Measurements from ENCODE around the gene SERPINE2.

SERPINE2 gene

GRCh38 chr2:224046752-224047151 is 7.7 kb upstream of the SERPINE2 start:
- H3K4me3 ChIP-seq (ENCODE audit: low read depth, low read length), result no peak overlapping the region

GRCh38 chr2:224042191-224042696 is 3.2 kb upstream of the SERPINE2 start:
- H3K4me3 ChIP-seq (ENCODE audit: low read depth, low read length), result no peak overlapping the region

GRCh38 chr2:224041554-224041953 is 2.5 kb upstream of the SERPINE2 start:
- H3K4me3 ChIP-seq (ENCODE audit: low read depth, low read length), result no peak overlapping the region

GRCh38 chr2:224040753-224041152 is 1.7 kb upstream of the SERPINE2 start:
- no peak overlapping the region for H3K4me3 ChIP-seq (ENCODE audit: low read depth, low read length)

DNA sequence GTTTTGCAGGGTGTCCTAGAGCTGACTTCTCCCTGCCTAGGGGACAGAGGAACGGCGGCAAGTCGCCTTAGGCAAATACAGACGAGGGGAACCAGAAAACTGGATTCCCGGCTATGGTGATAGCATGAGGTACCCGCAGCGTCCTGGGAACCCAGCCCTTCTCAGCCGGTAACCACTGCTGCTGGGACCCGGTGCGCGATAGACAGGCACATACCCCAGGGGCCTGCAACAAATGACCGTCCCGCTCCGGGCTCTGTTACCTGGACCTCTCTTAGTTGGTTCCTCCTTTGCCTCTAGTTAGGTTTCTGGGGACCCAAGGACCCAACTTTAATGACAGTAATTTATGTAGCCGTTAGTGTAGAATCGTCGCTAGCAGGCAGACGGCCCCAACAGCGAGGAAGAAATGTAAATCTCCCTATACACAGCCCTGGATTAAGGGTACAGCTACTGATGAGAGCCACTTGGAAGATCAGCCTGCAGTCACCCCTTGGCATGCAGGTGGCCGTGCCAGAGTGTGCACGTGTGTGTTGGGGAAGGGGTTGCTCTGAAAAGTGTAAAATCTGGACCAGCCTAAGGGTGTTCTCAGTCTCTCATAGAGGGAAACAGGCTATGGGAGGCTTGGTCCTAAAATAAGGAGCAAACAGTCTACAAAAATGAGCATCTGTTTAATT is 819 bp upstream of the SERPINE2 start:
- peak overlapping the region; percentile 67 for H3K4me3 ChIP-seq (ENCODE audit: low read depth, low read length)

GRCh38 chr2:224038830-224039079 is 331 bp downstream of the SERPINE2 start:
- peak overlapping the region; percentile 47 for H3K4me3 ChIP-seq (ENCODE audit: low read depth, low read length)

DNA sequence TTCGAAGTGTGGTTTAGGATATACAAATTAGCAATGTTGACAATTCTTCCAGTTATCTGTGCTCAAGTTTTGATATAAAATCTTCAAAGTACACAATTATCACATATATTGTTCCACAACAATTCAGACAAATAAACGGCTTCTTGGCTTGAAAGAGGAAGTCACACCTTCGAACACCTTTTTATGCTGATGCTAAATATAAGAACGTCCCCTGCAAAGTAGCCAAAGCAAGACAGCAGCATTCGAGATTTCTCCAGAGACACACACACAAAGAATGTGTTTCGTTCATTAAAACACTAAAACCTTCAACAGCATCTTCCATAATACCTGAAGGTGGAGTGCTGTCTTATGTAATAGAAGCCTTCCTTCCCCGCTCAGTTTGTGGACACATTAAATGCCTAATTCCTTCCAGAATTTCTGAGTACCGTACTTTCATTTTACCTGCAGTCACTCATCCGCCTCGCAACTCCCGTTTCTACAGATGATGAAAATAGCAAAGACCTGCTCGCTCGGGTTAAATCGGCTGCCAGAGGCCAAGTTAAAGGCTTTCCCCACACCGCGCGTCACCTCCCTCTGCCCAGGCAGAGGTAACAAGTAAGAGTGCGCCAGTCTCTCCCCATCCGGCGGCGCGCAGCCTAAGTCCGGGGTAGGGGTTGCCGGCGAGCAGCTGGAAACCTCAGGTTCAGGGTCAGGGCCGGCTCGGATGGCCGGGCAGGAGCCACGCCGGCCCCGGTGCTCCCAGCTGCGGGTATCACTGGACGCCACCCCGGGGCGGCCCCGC is 847 bp downstream of the SERPINE2 start:
- H3K4me3 ChIP-seq (ENCODE audit: low read depth, low read length), result peak overlapping the region; percentile 47

DNA sequence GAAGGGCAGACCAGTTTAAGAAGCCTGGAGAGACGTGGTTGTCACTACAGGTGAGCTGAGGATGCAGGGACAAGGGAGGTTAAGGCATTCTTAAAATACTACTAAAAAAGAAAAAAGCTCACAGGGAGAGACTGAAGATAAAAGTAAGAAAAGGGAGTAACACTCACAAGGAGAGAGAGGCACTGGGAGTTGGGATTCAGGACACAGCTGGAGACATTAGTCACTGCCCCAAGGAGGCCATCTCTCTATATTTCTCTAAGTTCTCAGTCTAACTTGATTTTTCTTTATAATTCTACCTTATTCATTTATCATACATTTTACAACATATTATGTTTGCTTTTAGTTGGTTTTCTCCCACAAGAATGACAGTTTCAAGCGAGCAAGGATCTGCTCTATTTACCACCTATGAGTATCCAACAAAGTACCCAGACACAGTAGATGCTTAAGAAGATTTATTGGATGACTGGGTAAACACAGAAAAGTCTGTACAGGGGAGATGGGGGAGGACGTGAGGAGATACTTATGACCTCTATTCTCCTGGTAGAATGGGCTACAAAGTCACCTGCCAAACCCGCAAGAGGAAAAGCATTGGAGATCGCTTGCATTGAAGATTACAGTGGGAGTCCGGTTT is 2.2 kb downstream of the SERPINE2 start:
- H3K4me3 ChIP-seq (ENCODE audit: low read depth, low read length), result no peak overlapping the region

- no peak overlapping the region for H3K4me3 ChIP-seq (ENCODE audit: low read depth, low read length)
These were observed 5.1 kb downstream of the SERPINE2 start for GRCh38 chr2:224034017-224034416.

DNA sequence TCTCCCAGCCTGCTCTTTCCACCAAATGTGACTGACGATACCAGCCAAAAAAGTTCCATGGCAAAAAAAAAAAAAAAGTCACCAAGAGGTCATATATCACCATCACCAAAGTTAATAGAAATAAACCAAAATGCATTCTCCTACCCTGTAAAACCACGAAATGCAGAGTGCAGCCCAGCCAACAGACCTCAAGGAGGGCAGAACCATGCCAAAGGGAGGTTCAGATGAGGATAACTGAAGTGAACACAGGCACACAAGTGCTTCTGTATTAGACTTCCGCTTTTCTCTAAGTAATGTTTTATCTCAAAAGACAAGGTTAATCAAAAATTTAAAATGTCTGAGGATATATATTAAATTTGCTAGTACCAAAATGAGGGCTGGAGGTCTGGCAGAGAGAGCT is 5.5 kb downstream of the SERPINE2 start:
- no peak overlapping the region for H3K4me3 ChIP-seq (ENCODE audit: low read depth, low read length)

GRCh38 chr2:224032283-224032682 is 6.8 kb downstream of the SERPINE2 start:
- H3K4me3 ChIP-seq (ENCODE audit: low read depth, low read length), result no peak overlapping the region

DNA sequence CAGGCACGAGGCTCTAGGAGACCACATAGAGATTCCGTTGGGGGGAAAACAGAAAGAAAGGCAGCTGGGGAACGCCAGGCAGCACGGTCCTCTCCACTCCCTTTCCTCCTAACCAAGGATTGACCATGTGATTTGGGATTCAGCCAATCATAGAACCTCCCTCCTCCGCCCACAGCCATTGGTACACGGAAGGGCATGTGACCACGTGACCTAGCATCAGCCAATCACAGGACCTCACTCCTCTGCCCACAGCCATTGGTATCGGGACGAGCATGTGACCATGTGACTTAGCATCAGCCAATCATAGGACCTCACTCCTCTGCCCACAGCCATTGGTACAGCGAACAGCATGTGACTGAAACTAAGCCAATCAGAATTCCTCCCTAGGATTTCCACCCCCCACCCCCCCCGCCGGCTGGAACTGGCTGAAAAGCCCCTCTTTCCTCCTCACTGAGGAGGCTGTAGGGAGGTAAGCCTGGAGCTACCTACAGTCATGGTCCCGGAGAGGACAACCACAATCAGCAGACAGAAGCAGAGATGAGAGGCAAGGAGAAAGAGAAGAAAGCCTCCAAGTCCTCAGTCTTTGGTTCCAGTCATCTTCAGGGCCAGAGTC is 7.6 kb downstream of the SERPINE2 start:
- H3K4me3 ChIP-seq (ENCODE audit: low read depth, low read length), result no peak overlapping the region

GRCh38 chr2:224030786-224031185 is 8.3 kb downstream of the SERPINE2 start:
- no peak overlapping the region for H3K4me3 ChIP-seq (ENCODE audit: low read depth, low read length)

- no peak overlapping the region for H3K4me3 ChIP-seq (ENCODE audit: low read depth, low read length)
These were observed 9.2 kb downstream of the SERPINE2 start for GRCh38 chr2:224029876-224030275.

GRCh38 chr2:224027931-224028330 is 11.2 kb downstream of the SERPINE2 start:
- H3K4me3 ChIP-seq (ENCODE audit: low read depth, low read length), result no peak overlapping the region

- no peak overlapping the region for H3K4me3 ChIP-seq (ENCODE audit: low read depth, low read length)
These were observed 12.0 kb downstream of the SERPINE2 start for GRCh38 chr2:224027070-224027469.

DNA sequence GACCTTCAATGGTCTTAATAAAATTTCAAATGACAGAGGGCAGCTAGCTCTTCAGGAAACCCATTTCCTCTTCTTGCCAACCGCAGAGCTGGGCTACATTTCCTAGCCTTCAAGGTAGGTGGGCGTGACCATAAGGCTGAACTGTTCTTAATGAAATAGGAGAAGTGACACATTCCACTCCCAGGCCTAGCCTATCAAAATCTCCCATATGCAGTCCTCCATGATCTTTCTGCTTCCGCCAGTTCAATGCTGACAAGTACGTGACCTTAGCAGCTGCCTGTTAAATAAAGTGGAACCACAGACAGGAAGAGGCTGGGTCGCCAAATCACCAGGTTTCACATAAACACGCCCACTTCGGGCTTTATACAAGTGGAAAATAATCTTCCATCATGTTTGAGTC is 13.2 kb downstream of the SERPINE2 start:
- H3K4me3 ChIP-seq (ENCODE audit: low read depth, low read length), result no peak overlapping the region

DNA sequence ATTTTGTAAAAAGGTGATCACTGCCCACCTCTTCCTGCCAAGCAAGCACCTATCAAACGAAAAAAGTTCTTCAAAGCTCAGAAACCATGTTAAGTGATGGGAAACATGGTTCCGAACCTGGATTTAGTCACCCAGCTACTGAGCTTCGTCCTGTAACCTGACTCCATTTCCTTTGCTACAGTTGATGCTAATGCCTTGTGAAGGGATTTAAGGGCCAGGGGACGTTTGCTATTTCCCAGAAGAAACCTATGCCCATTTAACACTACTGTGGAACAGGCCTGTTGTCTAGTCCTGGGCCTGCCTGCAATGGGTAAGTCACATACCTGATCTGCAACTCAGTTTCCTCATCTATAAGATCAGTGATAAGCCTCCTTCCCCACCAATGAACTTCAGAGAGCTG is 14.8 kb downstream of the SERPINE2 start:
- H3K4me3 ChIP-seq (ENCODE audit: low read depth, low read length), result no peak overlapping the region

GRCh38 chr2:224023188-224023587 is 15.9 kb downstream of the SERPINE2 start:
- no peak overlapping the region for H3K4me3 ChIP-seq (ENCODE audit: low read depth, low read length)

DNA sequence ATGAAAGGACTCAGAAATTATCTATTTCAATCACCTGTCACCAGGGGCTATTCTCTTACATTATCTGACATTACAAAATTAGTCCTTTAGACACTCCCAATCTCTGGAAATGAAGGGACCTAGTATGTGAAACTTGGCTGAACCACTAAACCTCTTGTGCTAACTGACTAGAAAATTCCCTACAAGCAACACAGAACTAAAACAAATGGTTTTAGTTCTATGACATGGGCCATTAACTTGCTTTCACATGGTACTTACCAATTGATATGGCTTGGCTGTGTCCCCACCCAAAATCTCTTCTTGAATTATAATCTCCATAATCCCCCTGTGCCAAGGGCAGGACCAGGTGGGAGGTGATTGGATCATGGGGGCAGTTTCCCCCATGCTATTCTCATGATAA is 16.6 kb downstream of the SERPINE2 start:
- H3K4me3 ChIP-seq (ENCODE audit: low read depth, low read length), result no peak overlapping the region

DNA sequence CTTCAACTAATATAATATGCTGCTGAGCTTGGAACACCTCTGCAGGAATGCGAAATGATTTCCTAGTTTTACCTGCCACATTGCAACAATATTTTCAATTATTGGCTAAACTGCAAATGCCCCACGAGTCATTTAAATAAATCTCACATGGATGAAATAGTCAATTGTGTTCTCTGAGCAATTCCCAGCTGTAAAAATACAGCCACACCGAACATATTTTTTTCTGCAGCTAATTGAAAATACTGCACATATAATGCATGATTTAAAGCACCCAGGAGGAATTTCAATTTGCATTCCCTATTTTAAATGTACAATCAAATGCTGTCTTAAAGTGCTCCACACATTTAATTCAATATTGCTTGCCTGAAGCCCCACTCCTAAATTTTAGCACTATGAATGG is 18.6 kb downstream of the SERPINE2 start:
- H3K4me3 ChIP-seq (ENCODE audit: low read depth, low read length), result no peak overlapping the region

- H3K4me3 ChIP-seq (ENCODE audit: low read depth, low read length), result no peak overlapping the region
These were observed 21.1 kb downstream of the SERPINE2 start for GRCh38 chr2:224017957-224018356.

Data from iPS-11a (cell line).